ENCODE measurements around the gene PTPRM.

Gene PTPRM

DNA sequence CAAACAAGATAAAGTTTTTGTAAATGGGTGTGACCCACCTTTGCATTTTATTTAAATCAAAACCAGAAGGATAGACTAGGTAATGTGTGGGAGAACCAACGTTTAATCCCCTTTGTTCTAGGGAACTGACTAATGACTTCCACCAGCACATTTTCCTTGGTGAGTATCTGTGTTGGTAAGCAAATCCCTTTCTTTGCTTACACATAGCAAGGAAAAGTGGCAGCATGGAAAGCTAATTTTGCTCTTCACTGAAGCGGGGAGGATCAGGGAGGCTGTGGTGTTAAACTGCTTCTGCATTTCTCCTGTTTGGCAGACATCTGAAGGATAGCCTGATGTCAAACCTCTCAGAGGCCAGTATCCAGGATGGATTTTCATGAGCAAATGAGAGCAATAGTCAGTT, 331.1 kb downstream of the PTPRM start:
- Histone ChIP-seq H3K36me3 (ENCODE audit: control insufficient read depth in 2 of 2, insufficient read depth in 1 of 2, low read length in 2 of 2) (no peaks in the 10 kb centered on the region), H3K27ac (ENCODE audit: extremely low read depth, low read depth, low read length) (no peak overlapping the region), H3K4me1 (ENCODE audit: control insufficient read depth, insufficient read depth, low read length) (no peaks in the 10 kb centered on the region; the same call in 1 of the 2 replicates), H3K4me3 (ENCODE audit: low read depth, low read length) (no peak overlapping the region), H3K9me3 (ENCODE audit: control insufficient read depth, insufficient read depth, low read depth, low read length) (no peaks in the 10 kb centered on the region)
- POLR2A ChIA-PET = no interaction called here
- CTCF ChIA-PET = interaction anchor here (0.7 kb wide), 1 partner anchor 257 kb away, joined by 3 read pairs; no protein-coding TSS in a partner anchor
- no peak for TF ChIP-seq ZNF549 (tag by site-specific recombination; IDR thresholded peaks at IDR 0.05)
- TF ChIP-seq PATZ1 (tag by site-specific recombination; IDR thresholded peaks at IDR 0.05) = no peak
- TF ChIP-seq ZXDB (tag by site-specific recombination; IDR thresholded peaks at IDR 0.05) = no peak

GRCh38 chr18:7899078-7899477, 332.0 kb downstream of the PTPRM start:
- Histone ChIP-seq H3K36me3 (ENCODE audit: control insufficient read depth in 2 of 2, insufficient read depth in 1 of 2, low read length in 2 of 2) (no peaks in the 10 kb centered on the region), H3K9me3 (ENCODE audit: control insufficient read depth, insufficient read depth, low read depth, low read length) (no peaks in the 10 kb centered on the region), H3K4me3 (ENCODE audit: low read depth, low read length) (no peak overlapping the region), H3K27ac (ENCODE audit: extremely low read depth, low read depth, low read length) (no peak overlapping the region), H3K4me1 (ENCODE audit: control insufficient read depth, insufficient read depth, low read length) (no peaks in the 10 kb centered on the region; the same call in 1 of the 2 replicates)
- no peak for TF ChIP-seq ZNF292 (tag by site-specific recombination; IDR thresholded peaks at IDR 0.05; ENCODE audit: borderline replicate concordance, low read depth)
- TF ChIP-seq ZNF311 (tag by site-specific recombination; IDR thresholded peaks at IDR 0.05; ENCODE audit: borderline replicate concordance) = no peak
- TF ChIP-seq ZNF223 (tag by site-specific recombination; IDR thresholded peaks at IDR 0.05) = no peak
- no peak for TF ChIP-seq ZNF701 (tag by site-specific recombination; IDR thresholded peaks at IDR 0.05)
- no peak for TF ChIP-seq HOXC10 (CRISPR knock-in tag; IDR thresholded peaks at IDR 0.05)
- TF ChIP-seq ZBTB48 (tag by site-specific recombination; IDR thresholded peaks at IDR 0.05) = no peak
- no peak for TF ChIP-seq ZFP3 (tag by site-specific recombination; IDR thresholded peaks at IDR 0.05; ENCODE audit: low read depth)
- TF ChIP-seq, protein P1, sequence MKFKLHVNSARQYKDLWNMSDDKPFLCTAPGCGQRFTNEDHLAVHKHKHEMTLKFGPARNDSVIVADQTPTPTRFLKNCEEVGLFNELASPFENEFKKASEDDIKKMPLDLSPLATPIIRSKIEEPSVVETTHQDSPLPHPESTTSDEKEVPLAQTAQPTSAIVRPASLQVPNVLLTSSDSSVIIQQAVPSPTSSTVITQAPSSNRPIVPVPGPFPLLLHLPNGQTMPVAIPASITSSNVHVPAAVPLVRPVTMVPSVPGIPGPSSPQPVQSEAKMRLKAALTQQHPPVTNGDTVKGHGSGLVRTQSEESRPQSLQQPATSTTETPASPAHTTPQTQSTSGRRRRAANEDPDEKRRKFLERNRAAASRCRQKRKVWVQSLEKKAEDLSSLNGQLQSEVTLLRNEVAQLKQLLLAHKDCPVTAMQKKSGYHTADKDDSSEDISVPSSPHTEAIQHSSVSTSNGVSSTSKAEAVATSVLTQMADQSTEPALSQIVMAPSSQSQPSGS (tag by site-specific recombination; IDR thresholded peaks at IDR 0.05; ENCODE audit: low read depth) = no peak
- TF ChIP-seq, protein P2, sequence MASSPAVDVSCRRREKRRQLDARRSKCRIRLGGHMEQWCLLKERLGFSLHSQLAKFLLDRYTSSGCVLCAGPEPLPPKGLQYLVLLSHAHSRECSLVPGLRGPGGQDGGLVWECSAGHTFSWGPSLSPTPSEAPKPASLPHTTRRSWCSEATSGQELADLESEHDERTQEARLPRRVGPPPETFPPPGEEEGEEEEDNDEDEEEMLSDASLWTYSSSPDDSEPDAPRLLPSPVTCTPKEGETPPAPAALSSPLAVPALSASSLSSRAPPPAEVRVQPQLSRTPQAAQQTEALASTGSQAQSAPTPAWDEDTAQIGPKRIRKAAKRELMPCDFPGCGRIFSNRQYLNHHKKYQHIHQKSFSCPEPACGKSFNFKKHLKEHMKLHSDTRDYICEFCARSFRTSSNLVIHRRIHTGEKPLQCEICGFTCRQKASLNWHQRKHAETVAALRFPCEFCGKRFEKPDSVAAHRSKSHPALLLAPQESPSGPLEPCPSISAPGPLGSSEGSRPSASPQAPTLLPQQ (tag by site-specific recombination; IDR thresholded peaks at IDR 0.05) = no peak
- TF ChIP-seq GFI1B (tag by site-specific recombination; IDR thresholded peaks at IDR 0.05) = no peak
- no peak for TF ChIP-seq ZNF544 (tag by site-specific recombination; IDR thresholded peaks at IDR 0.05)
- no peak for TF ChIP-seq ZNF510 (tag by site-specific recombination; IDR thresholded peaks at IDR 0.05; ENCODE audit: insufficient replicate concordance)
- TF ChIP-seq ZNF10 (tag by site-specific recombination; IDR thresholded peaks at IDR 0.05) = no peak
- no peak for TF ChIP-seq ZNF621 (tag by site-specific recombination; IDR thresholded peaks at IDR 0.05)
- TF ChIP-seq ZNF433 (tag by site-specific recombination; IDR thresholded peaks at IDR 0.05; ENCODE audit: low read depth) = no peak
- ChIA-PET CTCF (interaction anchor here (0.7 kb wide), 1 partner anchor 465 kb away, joined by 3 read pairs; no protein-coding TSS in a partner anchor), POLR2A (no interaction called here)

- CTCF ChIA-PET = no interaction called here
- H3K9me3 ChIP-seq (ENCODE audit: control insufficient read depth, insufficient read depth, low read depth, low read length) = no peaks in the 10 kb centered on the region
- H3K4me1 ChIP-seq (ENCODE audit: control insufficient read depth, insufficient read depth, low read length) = no peaks in the 10 kb centered on the region; the same call in 1 of the 2 replicates
- no peak overlapping the region for H3K27ac ChIP-seq (ENCODE audit: extremely low read depth, low read depth, low read length)
- no peaks in the 10 kb centered on the region for H3K36me3 ChIP-seq (ENCODE audit: control insufficient read depth in 2 of 2, insufficient read depth in 1 of 2, low read length in 2 of 2)
- no peak overlapping the region for H3K4me3 ChIP-seq (ENCODE audit: low read depth, low read length)
- POLR2A ChIA-PET = no interaction called here
- TF ChIP-seq ZNF184 (tag by site-specific recombination; IDR thresholded peaks at IDR 0.05) (no peak), KLF16 (tag by site-specific recombination; IDR thresholded peaks at IDR 0.05) (no peak), ZNF670 (tag by site-specific recombination; IDR thresholded peaks at IDR 0.05; ENCODE audit: low read depth) (no peak), OVOL3 (tag by site-specific recombination; IDR thresholded peaks at IDR 0.05) (no peak), ZNF433 (tag by site-specific recombination; IDR thresholded peaks at IDR 0.05; ENCODE audit: low read depth) (no peak), ZNF658 (tag by site-specific recombination; IDR thresholded peaks at IDR 0.05) (no peak), ZNF24 (tag by site-specific recombination; IDR thresholded peaks at IDR 0.05) (no peak), ZNF211 (tag by site-specific recombination; IDR thresholded peaks at IDR 0.05; ENCODE audit: low read depth) (no peak), ZNF391 (tag by site-specific recombination; IDR thresholded peaks at IDR 0.05; ENCODE audit: borderline replicate concordance, low read depth) (no peak)
- TF ChIP-seq, protein P3, sequence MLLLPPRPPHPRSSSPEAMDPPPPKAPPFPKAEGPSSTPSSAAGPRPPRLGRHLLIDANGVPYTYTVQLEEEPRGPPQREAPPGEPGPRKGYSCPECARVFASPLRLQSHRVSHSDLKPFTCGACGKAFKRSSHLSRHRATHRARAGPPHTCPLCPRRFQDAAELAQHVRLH (tag by site-specific recombination; IDR thresholded peaks at IDR 0.05) = no peak
Observed at GRCh38 chr18:7900091-7900490, 333.0 kb downstream of the PTPRM start.

Measured in HEK293 (cell line).